ENCODE measurements around the gene NFAT5.

The NFAT5 gene

DNA sequence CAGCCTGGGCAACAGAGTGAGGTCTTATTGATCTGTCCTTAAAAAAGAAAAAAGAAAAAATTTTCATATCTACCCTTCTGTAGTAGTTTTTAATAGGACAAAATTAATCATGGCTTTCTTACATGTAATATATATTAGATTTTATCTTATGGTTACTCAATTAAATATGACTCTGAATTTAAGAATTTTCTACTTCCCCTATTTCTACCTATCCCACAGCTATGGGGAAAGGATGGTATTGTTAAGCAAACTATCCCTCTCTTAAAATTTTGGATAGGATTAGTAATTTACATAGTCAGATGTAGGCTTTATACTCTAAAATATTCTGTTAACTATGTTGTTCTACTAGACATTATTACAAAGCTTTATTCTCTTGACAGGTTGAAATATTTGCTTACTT, 98.1 kb downstream of the NFAT5 start:
- no peaks in the 10 kb centered on the region for H3K9me3 ChIP-seq (ENCODE audit: control insufficient read depth, low read depth, low read length)
- no peak overlapping the region for H3K9ac ChIP-seq (ENCODE audit: low read length)
- H3K27me3 ChIP-seq (ENCODE audit: control insufficient read depth, insufficient read depth, low read length): no peaks in the 10 kb centered on the region
- no peak overlapping the region for H3K4me3 ChIP-seq (ENCODE audit: low read length)
- H3K36me3 ChIP-seq (ENCODE audit: control insufficient read depth, low read depth, low read length): peaks cover 3% of the 10 kb centered on the region
- H3K4me1 ChIP-seq (ENCODE audit: control insufficient read depth, low read depth, low read length): no peaks in the 10 kb centered on the region
- no peak overlapping the region for H3K27ac ChIP-seq (ENCODE audit: low read length)

GRCh38 chr16:69669577-69669976, 103.8 kb downstream of the NFAT5 start:
- H3K4me1 ChIP-seq (ENCODE audit: control insufficient read depth, low read depth, low read length): no peaks in the 10 kb centered on the region

DNA sequence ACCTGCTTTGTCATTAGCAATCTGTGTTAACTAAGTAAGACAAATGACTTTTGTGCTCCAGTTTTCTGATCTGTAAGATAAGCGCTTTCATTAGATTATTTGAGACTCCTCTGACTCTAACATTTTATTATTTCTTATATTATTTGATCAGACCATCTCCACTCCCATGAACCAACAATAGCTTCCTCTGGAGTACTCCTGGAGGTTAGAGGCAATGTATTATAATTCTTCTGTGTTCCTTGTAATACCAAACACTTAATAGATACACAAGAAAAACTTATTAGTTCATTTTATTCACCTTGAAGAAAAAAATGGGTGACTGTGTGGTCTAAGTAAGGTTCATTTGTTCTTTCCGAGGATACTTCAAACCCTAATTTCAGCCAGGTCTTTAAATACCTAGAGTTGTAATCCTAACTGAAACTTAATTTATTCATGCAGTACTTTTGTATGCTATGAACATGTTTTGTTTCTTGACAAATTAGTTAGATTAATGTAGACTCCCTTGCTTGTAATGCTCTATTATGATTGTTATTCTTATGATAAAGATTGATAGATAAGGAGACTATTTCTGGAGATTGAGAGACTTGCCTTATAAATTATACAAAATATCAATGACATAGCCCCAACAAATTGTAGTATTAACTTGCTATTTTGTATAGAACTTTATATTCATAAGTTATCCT, 106.7 kb downstream of the NFAT5 start:
- H3K36me3 ChIP-seq (ENCODE audit: control insufficient read depth, low read depth, low read length): peaks cover 10% of the 10 kb centered on the region
- H3K9ac ChIP-seq (ENCODE audit: low read length): no peak overlapping the region
- no peaks in the 10 kb centered on the region for H3K27me3 ChIP-seq (ENCODE audit: control insufficient read depth, insufficient read depth, low read length)
- no peaks in the 10 kb centered on the region for H3K4me1 ChIP-seq (ENCODE audit: control insufficient read depth, low read depth, low read length)
- no peak overlapping the region for H3K4me3 ChIP-seq (ENCODE audit: low read length)
- H3K9me3 ChIP-seq (ENCODE audit: control insufficient read depth, low read depth, low read length): no peaks in the 10 kb centered on the region
- no peak overlapping the region for H3K27ac ChIP-seq (ENCODE audit: low read length)

More at GRCh38 chr16:69669577-69669976, 103.8 kb downstream of the NFAT5 start:
- no peak overlapping the region for H3K27ac ChIP-seq (ENCODE audit: low read length)
- H3K9me3 ChIP-seq (ENCODE audit: control insufficient read depth, low read depth, low read length): no peaks in the 10 kb centered on the region
- peaks cover 6% of the 10 kb centered on the region for H3K36me3 ChIP-seq (ENCODE audit: control insufficient read depth, low read depth, low read length)
- no peak overlapping the region for H3K4me3 ChIP-seq (ENCODE audit: low read length)
- H3K27me3 ChIP-seq (ENCODE audit: control insufficient read depth, insufficient read depth, low read length): no peaks in the 10 kb centered on the region
- no peak overlapping the region for H3K9ac ChIP-seq (ENCODE audit: low read length)

- no peaks in the 10 kb centered on the region for H3K4me1 ChIP-seq (ENCODE audit: control insufficient read depth, low read depth, low read length)
- H3K27me3 ChIP-seq (ENCODE audit: control insufficient read depth, insufficient read depth, low read length): no peaks in the 10 kb centered on the region
- no peaks in the 10 kb centered on the region for H3K9me3 ChIP-seq (ENCODE audit: control insufficient read depth, low read depth, low read length)
- H3K27ac ChIP-seq (ENCODE audit: low read length): no peak overlapping the region
- H3K4me3 ChIP-seq (ENCODE audit: low read length): no peak overlapping the region
- no peak overlapping the region for H3K9ac ChIP-seq (ENCODE audit: low read length)
- H3K36me3 ChIP-seq (ENCODE audit: control insufficient read depth, low read depth, low read length): peaks cover 10% of the 10 kb centered on the region
These were observed 107.4 kb downstream of the NFAT5 start for GRCh38 chr16:69672998-69673713.

GRCh38 chr16:69680358-69680757, 114.6 kb downstream of the NFAT5 start:
- no peak overlapping the region for H3K27ac ChIP-seq (ENCODE audit: low read length)
- no peaks in the 10 kb centered on the region for H3K27me3 ChIP-seq (ENCODE audit: control insufficient read depth, insufficient read depth, low read length)
- no peak overlapping the region for H3K4me3 ChIP-seq (ENCODE audit: low read length)
- peaks cover 14% of the 10 kb centered on the region for H3K36me3 ChIP-seq (ENCODE audit: control insufficient read depth, low read depth, low read length)
- H3K9ac ChIP-seq (ENCODE audit: low read length): no peak overlapping the region
- H3K4me1 ChIP-seq (ENCODE audit: control insufficient read depth, low read depth, low read length): no peaks in the 10 kb centered on the region
- H3K9me3 ChIP-seq (ENCODE audit: control insufficient read depth, low read depth, low read length): no peaks in the 10 kb centered on the region

GRCh38 chr16:69688589-69688988, 122.8 kb downstream of the NFAT5 start:
- Histone ChIP-seq H3K27ac (ENCODE audit: low read length) (no peak overlapping the region), H3K9me3 (ENCODE audit: control insufficient read depth, low read depth, low read length) (no peaks in the 10 kb centered on the region), H3K27me3 (ENCODE audit: control insufficient read depth, insufficient read depth, low read length) (no peaks in the 10 kb centered on the region), H3K4me3 (ENCODE audit: low read length) (no peak overlapping the region), H3K9ac (ENCODE audit: low read length) (no peak overlapping the region), H3K4me1 (ENCODE audit: control insufficient read depth, low read depth, low read length) (no peaks in the 10 kb centered on the region), H3K36me3 (ENCODE audit: control insufficient read depth, low read depth, low read length) (peaks cover 27% of the 10 kb centered on the region)

DNA sequence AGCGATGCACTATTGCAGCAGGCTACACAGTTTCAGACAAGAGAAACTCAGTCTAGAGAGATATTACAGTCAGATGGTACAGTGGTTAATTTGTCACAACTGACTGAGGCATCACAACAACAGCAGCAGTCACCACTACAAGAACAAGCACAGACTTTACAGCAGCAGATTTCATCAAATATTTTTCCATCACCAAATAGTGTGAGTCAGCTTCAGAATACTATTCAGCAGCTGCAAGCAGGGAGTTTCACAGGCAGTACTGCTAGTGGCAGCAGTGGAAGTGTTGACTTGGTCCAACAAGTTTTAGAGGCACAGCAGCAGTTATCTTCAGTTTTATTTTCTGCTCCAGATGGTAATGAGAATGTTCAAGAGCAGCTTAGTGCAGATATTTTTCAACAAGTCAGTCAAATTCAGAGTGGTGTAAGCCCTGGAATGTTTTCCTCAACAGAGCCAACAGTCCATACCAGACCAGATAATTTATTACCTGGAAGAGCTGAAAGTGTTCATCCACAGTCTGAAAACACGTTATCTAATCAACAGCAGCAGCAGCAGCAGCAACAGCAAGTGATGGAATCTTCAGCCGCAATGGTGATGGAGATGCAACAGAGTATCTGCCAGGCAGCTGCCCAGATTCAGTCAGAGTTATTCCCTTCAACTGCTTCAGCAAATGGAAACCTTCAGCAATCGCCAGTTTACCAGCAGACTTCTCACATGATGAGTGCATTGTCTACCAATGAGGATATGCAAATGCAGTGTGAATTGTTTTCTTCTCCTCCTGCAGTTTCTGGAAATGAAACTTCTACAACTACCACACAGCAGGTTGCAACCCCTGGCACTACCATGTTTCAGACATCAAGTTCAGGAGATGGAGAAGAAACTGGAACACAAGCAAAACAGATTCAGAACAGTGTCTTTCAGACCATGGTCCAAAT, 126.5 kb downstream of the NFAT5 start:
- H3K4me1 ChIP-seq (ENCODE audit: control insufficient read depth, low read depth, low read length): no peaks in the 10 kb centered on the region
- H3K27ac ChIP-seq (ENCODE audit: low read length): no peak overlapping the region
- no peaks in the 10 kb centered on the region for H3K9me3 ChIP-seq (ENCODE audit: control insufficient read depth, low read depth, low read length)
- H3K36me3 ChIP-seq (ENCODE audit: control insufficient read depth, low read depth, low read length): peaks cover 45% of the 10 kb centered on the region
- no peaks in the 10 kb centered on the region for H3K27me3 ChIP-seq (ENCODE audit: control insufficient read depth, insufficient read depth, low read length)
- H3K4me3 ChIP-seq (ENCODE audit: low read length): no peak overlapping the region
- no peak overlapping the region for H3K9ac ChIP-seq (ENCODE audit: low read length)

DNA sequence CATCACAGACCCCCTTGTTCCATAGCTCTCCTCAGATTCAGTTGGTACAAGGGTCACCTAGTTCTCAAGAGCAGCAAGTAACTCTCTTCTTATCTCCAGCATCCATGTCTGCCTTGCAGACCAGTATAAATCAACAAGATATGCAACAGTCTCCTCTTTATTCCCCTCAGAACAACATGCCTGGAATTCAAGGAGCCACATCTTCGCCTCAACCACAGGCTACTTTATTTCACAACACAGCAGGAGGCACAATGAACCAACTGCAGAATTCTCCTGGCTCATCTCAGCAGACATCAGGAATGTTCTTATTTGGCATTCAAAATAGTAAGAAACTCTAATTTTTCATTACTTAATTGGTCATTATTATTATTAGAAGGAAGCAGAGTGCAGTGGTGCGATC, 128.2 kb downstream of the NFAT5 start:
- H3K27me3 ChIP-seq (ENCODE audit: control insufficient read depth, insufficient read depth, low read length): no peaks in the 10 kb centered on the region
- no peaks in the 10 kb centered on the region for H3K9me3 ChIP-seq (ENCODE audit: control insufficient read depth, low read depth, low read length)
- H3K36me3 ChIP-seq (ENCODE audit: control insufficient read depth, low read depth, low read length): peaks cover 45% of the 10 kb centered on the region
- no peak overlapping the region for H3K9ac ChIP-seq (ENCODE audit: low read length)
- no peak overlapping the region for H3K27ac ChIP-seq (ENCODE audit: low read length)
- H3K4me3 ChIP-seq (ENCODE audit: low read length): no peak overlapping the region
- H3K4me1 ChIP-seq (ENCODE audit: control insufficient read depth, low read depth, low read length): no peaks in the 10 kb centered on the region

DNA sequence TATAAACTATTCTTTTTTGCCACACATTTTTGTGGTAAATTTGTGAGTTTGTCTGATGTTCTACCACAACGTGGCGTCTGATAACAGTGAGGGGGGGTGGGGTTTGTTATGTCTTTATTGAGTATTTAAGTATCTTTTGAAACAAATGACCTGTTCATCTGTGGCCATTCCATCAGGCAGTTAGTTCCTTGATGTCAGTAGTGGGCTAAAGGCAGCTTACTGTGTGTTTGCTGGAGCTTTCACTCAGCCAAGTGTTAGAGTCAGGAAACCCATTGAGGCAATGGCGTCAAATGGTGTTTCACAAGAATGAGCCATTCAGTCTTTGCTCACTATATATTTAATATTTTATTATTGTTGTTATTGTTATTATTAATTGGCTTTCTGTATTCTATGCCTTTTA, 132.6 kb downstream of the NFAT5 start:
- Histone ChIP-seq H3K9me3 (ENCODE audit: control insufficient read depth, low read depth, low read length) (no peaks in the 10 kb centered on the region), H3K4me1 (ENCODE audit: control insufficient read depth, low read depth, low read length) (no peaks in the 10 kb centered on the region), H3K9ac (ENCODE audit: low read length) (no peak overlapping the region), H3K36me3 (ENCODE audit: control insufficient read depth, low read depth, low read length) (peaks cover 23% of the 10 kb centered on the region), H3K27ac (ENCODE audit: low read length) (no peak overlapping the region), H3K4me3 (ENCODE audit: low read length) (no peak overlapping the region), H3K27me3 (ENCODE audit: control insufficient read depth, insufficient read depth, low read length) (no peaks in the 10 kb centered on the region)

- Histone ChIP-seq H3K9ac (ENCODE audit: low read length) (no peak overlapping the region), H3K27ac (ENCODE audit: low read length) (no peak overlapping the region), H3K36me3 (ENCODE audit: control insufficient read depth, low read depth, low read length) (peaks cover 13% of the 10 kb centered on the region), H3K4me3 (ENCODE audit: low read length) (no peak overlapping the region), H3K27me3 (ENCODE audit: control insufficient read depth, insufficient read depth, low read length) (no peaks in the 10 kb centered on the region), H3K4me1 (ENCODE audit: control insufficient read depth, low read depth, low read length) (no peaks in the 10 kb centered on the region), H3K9me3 (ENCODE audit: control insufficient read depth, low read depth, low read length) (no peaks in the 10 kb centered on the region)
These were observed 134.1 kb downstream of the NFAT5 start for GRCh38 chr16:69699915-69700314.

- H3K9ac ChIP-seq (ENCODE audit: low read length): no peak overlapping the region
- H3K27ac ChIP-seq (ENCODE audit: low read length): no peak overlapping the region
- peaks cover 4% of the 10 kb centered on the region for H3K36me3 ChIP-seq (ENCODE audit: control insufficient read depth, low read depth, low read length)
- H3K4me3 ChIP-seq (ENCODE audit: low read length): no peak overlapping the region
- no peaks in the 10 kb centered on the region for H3K4me1 ChIP-seq (ENCODE audit: control insufficient read depth, low read depth, low read length)
- no peaks in the 10 kb centered on the region for H3K27me3 ChIP-seq (ENCODE audit: control insufficient read depth, insufficient read depth, low read length)
- H3K9me3 ChIP-seq (ENCODE audit: control insufficient read depth, low read depth, low read length): no peaks in the 10 kb centered on the region
These were observed 135.7 kb downstream of the NFAT5 start for GRCh38 chr16:69701452-69701851.

Data from iPS-18a (cell line).